GM19452 (cell line): ENCODE measurements around the gene IL2RG.
A peak's percentile ranks its signal among the peaks of the same experiment; 100 is the strongest.

Experiments used
- ATAC-seq: cut with Tn5 transposase; IDR thresholded peaks from one replicate; pipeline ENCODE4 v1.9.1; 2021; ENCODE audit not compliant: unreplicated experiment

The IL2RG gene

GRCh38 chrX:71109051-71109450, 2.3 kb downstream of the IL2RG start:
- no peak for ATAC-seq

GRCh38 chrX:71107762-71108360, 3.5 kb downstream of the IL2RG start:
- ATAC-seq = no peak

GRCh38 chrX:71107245-71107644, 4.1 kb downstream of the IL2RG start:
- no peak for ATAC-seq

DNA sequence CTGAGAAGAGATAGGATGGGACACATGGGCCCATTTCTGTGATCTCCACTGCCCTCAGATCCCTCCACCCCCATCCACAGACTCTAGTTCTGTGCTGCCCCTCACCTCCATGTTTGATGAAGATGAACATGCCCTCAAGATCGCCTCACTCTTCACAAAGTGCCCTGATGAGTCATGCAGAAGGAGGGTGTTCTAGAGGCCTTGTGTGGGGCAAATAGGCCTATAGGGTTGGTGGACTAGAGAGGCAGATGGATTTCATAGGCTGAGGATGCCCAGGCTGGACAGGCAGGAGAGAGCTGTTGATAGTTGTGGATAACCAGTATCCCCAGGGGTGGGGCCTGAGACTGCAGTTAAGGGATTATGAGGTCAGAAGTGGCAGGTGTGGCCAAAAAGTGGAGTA, 5.0 kb downstream of the IL2RG start, which contains the start of gene CXorf65:
Gene CXorf65 (minus strand): TSS at position 314 of the 400 bp plus-strand sequence. CDS start 184 bp downstream, at position 130.
- ATAC-seq = no peak

- no peak for ATAC-seq
These were observed 5.7 kb downstream of the IL2RG start for GRCh38 chrX:71105628-71106027.

GRCh38 chrX:71103110-71103983, 8.0 kb downstream of the IL2RG start:
- peak; percentile 45 for ATAC-seq

GRCh38 chrX:71102292-71102691, 9.1 kb downstream of the IL2RG start:
- ATAC-seq = no peak

DNA sequence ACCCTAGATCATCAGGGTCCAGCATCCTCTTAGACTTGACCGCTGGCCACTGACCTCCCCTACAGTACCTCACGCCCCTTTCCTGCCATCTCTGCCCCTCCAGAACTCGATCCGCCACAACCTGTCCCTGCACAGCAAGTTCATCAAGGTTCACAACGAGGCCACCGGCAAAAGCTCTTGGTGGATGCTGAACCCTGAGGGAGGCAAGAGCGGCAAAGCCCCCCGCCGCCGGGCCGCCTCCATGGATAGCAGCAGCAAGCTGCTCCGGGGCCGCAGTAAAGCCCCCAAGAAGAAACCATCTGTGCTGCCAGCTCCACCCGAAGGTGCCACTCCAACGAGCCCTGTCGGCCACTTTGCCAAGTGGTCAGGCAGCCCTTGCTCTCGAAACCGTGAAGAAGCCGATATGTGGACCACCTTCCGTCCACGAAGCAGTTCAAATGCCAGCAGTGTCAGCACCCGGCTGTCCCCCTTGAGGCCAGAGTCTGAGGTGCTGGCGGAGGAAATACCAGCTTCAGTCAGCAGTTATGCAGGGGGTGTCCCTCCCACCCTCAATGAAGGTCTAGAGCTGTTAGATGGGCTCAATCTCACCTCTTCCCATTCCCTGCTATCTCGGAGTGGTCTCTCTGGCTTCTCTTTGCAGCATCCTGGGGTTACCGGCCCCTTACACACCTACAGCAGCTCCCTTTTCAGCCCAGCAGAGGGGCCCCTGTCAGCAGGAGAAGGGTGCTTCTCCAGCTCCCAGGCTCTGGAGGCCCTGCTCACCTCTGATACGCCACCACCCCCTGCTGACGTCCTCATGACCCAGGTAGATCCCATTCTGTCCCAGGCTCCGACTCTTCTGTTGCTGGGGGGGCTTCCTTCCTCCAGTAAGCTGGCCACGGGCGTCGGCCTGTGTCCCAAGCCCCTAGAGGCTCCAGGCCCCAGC, 10.5 kb downstream of the IL2RG start:
- ATAC-seq = no peak

DNA sequence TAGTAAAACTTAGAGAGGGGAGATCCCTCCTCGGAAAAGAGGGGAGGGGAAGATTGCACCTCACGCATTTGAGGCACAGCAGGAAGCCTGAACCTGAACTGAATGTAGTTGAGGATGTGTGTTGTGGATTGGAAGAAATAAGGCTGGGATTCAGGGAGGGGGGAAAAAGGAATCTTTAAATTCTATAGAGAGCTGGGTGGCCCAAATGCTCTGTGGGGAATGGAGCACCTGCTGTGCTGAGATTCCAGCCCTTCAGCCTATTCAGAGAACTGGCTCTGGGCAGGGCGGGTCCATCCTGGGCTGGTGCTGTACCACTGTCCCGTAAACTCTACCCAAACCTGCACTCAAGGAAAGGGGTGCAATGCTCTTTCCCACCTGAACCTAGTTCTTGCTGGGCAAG, 11.6 kb downstream of the IL2RG start:
- ATAC-seq = no peak

DNA sequence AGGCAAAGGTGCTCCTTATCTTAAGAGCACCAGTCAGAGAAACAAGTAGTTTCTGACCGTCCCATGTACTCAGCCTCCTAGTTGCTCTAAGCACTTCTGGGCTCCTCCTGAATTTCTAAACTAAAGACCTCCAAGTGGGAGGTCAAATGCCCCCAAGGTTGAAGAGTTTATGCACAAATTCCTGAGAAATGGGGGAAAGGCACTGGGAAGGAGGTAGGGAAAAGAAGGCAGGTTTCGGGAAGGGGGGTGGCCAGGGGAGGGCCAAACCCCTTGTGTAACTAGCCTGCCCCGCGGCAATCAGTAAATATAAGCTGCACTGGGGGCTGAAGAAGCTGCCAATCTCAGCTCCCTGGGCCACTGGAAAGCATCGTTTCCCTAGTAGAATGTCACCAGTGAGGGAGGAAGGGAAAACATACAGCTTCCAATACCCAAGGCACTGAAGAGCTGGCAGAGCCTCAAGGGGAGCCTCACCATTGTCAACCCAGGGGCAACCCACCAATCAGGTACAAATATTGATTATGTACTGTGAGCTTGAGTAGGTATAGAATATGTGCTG, 12.3 kb downstream of the IL2RG start:
- no peak for ATAC-seq

DNA sequence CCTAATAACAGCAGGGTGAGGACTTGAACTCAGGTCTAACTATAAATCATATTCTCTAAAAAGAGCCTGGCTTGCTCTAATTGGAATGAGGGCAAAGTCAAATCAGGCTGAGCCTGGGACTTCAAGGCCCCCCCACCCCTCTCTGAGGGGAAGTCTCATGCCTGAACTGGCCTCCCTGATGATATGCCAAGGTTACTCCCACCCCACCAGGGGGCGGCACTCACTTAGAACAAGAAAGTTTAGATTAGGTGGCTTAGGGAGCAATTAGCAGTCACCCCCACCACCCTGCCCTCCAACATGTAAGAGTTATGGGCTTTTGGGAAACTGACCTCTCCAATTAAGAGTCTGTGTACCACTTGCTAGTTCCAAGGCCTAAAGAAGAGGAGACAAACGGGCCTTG, 13.1 kb downstream of the IL2RG start:
- no peak for ATAC-seq

DNA sequence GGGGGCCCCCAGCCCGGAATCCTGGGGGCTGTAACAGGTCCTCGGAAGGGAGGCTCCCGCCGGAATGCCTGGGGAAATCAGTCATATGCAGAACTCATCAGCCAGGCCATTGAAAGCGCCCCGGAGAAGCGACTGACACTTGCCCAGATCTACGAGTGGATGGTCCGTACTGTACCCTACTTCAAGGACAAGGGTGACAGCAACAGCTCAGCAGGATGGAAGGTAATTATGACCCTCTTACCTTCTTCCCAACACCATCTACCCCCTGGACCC, 14.7 kb downstream of the IL2RG start:
- ATAC-seq = no peak

DNA sequence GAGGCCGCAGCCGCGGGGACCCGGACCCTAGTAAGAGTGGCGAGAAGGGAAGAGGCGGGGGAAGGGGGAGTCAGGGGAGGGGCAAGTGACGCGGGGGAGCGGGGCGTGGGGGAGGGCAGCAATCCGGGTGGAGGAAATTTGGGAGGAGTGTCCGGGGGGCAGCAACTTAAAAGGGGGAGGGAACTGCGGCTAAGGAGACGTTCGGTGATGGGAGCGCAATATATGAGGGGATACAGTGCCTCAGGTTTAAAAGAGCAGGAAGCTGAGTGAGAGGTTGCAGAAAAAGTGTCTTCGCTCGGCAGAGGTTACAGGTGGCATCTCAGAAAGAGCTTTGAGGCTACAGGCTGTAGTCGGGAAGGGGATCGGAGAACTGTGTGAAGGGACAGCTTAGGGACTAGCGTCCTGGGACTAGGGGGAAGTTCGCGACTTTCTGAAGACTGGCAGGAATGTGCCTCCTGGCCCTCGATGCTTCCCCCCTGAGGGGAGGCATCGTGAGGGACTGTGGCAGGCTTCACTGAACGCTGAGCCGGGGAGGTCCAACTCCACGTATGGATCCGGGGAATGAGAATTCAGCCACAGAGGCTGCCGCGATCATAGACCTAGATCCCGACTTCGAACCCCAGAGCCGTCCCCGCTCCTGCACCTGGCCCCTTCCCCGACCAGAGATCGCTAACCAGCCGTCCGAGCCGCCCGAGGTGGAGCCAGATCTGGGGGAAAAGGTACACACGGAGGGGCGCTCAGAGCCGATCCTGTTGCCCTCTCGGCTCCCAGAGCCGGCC, 15.2 kb downstream of the IL2RG start:
- ATAC-seq = no peak

DNA sequence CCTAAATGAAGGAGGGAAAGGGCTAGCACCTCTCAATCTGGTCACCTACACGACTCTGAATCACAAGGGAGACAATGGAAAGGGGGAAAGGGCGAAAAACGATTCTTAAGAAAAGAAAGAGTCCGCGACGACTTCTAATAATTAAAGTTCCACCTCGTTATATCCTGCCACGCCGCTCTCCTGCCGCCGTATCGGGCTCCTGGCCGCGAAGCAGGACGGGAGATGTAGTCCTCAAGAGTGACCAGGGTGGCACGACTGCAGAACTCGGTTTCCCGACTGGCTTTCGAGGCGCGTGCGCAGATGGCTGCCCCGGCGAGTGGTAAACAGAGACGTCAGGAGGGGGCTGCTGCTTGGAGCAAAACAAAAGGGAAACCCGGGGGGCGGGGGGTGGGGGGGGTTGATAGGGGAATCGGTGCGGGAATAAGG, 15.8 kb downstream of the IL2RG start, which contains the start of gene FOXO4:
Gene FOXO4 (plus strand): TSS at position 297 of the 426 bp plus-strand sequence. CDS start 678 bp downstream, outside the sequence.
- peak; percentile 93 for ATAC-seq

- no peak for ATAC-seq
These were observed 16.3 kb downstream of the IL2RG start for GRCh38 chrX:71095033-71095432.

DNA sequence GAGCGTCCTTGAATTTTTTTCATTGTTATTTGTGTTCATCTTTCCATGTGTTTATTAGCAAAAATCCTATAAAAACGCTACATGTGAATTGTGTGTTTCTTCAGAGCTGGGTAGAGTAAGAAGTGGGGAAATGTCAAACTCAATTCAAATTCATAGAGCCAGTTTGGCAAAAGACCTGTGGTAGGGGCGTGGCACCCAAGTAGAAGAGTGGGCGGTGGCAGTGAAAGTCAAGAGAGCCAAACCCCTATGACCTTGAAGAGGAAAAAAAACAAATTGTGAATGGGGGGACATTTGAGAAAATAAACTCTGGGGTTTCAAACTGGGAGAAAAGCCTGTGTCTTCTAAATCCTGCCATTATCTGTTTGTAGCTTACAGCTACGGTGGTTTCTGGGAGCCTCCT, 20.1 kb downstream of the IL2RG start:
- no peak for ATAC-seq

DNA sequence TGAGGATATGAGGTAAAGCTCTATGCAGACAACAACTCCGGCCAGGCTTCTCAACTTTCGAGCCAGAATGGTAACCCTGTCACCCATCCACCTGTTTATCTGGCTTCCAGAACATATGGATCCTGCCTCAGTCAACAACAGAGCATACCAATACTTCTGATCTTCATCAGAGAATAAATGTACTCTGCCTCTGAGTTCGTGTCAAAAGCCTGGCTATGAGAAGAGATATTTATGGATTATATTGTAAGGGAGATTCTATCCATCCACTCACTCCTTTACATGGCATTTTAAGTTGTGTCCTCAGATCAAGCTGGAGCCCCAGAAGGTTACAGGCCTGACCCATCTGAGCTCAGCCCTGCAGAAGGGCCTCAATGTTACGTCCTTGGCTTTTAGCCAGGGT, 25.5 kb downstream of the IL2RG start:
- ATAC-seq = no peak

- ATAC-seq = no peak
These were observed 28.6 kb downstream of the IL2RG start for GRCh38 chrX:71082822-71083221.

- ATAC-seq = no peak
These were observed 29.2 kb downstream of the IL2RG start for GRCh38 chrX:71082124-71082647.
